ENCODE data around the gene MTHFD1L.

MTHFD1L gene

GRCh38 chr6:150991487-150991886, 126.0 kb downstream of the MTHFD1L start:
- TF ChIP-seq CTCF (IDR thresholded peaks at IDR 0.05; ENCODE audit: low read depth, low read length), result no peak
- no peak overlapping the region for H3K4me3 ChIP-seq (ENCODE audit: low read depth, low read length)

- no peak overlapping the region for H3K4me3 ChIP-seq (ENCODE audit: low read depth, low read length)
- no peak for TF ChIP-seq CTCF (IDR thresholded peaks at IDR 0.05; ENCODE audit: low read depth, low read length)
These were observed 126.8 kb downstream of the MTHFD1L start for GRCh38 chr6:150992262-150992661.

- H3K4me3 ChIP-seq (ENCODE audit: low read depth, low read length), result no peak overlapping the region
- no peak for TF ChIP-seq CTCF (IDR thresholded peaks at IDR 0.05; ENCODE audit: low read depth, low read length)
These were observed 127.2 kb downstream of the MTHFD1L start for GRCh38 chr6:150992703-150993102.

- no peak for TF ChIP-seq CTCF (IDR thresholded peaks at IDR 0.05; ENCODE audit: low read depth, low read length)
- no peak overlapping the region for H3K4me3 ChIP-seq (ENCODE audit: low read depth, low read length)
These were observed 127.8 kb downstream of the MTHFD1L start for GRCh38 chr6:150993253-150993652.

- no peak for TF ChIP-seq CTCF (IDR thresholded peaks at IDR 0.05; ENCODE audit: low read depth, low read length)
- no peak overlapping the region for H3K4me3 ChIP-seq (ENCODE audit: low read depth, low read length)
These were observed 128.5 kb downstream of the MTHFD1L start for GRCh38 chr6:150994026-150994425.

- no peak for TF ChIP-seq CTCF (IDR thresholded peaks at IDR 0.05; ENCODE audit: low read depth, low read length)
These were observed 131.5 kb downstream of the MTHFD1L start for GRCh38 chr6:150996968-150997367.

GRCh38 chr6:150999107-150999506, 133.6 kb downstream of the MTHFD1L start:
- no peak overlapping the region for H3K4me3 ChIP-seq (ENCODE audit: low read depth, low read length)
- TF ChIP-seq CTCF (IDR thresholded peaks at IDR 0.05; ENCODE audit: low read depth, low read length), result no peak

More at GRCh38 chr6:150996968-150997367, 131.5 kb downstream of the MTHFD1L start:
- H3K4me3 ChIP-seq (ENCODE audit: low read depth, low read length), result no peak overlapping the region
